Measurements from ENCODE around the gene PRR7.

DNA sequence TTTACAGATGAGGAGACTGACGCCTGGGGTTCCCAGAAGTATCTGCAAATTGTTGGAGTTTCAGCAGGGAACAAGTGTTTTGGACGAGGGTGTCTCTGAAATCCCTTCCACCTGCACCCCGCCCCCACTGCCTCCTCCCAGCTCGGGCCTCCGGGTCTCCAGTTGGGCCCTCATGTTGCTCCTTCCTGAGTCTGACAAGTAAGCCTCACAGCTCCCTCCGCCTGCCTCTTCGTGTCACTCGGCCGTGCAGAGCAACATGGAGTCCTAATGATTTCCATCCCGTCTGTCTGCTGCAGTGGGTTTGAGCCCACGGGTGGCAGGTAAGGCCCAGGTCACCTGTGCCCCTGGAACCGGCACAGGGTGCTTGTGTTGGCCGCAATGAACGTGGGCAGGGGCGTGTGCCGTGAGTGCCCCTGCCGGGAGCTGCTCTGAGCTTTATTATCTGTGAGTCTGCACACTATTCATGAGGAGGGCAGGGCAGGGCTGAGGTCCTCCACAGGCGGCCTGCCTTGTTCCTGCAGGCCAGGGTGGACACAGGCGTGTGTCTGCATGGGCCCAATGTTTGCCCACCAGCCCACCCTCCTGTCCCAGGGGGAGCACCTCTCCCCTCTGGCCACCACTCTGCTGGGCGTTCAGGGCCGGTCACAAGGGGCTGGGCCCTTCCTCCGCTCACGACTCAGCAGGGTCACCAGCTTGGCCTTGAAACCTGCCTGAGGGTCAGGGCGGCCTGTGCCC lies 56.9 kb downstream of the PRR7 start:
- TF ChIP-seq, protein P1, sequence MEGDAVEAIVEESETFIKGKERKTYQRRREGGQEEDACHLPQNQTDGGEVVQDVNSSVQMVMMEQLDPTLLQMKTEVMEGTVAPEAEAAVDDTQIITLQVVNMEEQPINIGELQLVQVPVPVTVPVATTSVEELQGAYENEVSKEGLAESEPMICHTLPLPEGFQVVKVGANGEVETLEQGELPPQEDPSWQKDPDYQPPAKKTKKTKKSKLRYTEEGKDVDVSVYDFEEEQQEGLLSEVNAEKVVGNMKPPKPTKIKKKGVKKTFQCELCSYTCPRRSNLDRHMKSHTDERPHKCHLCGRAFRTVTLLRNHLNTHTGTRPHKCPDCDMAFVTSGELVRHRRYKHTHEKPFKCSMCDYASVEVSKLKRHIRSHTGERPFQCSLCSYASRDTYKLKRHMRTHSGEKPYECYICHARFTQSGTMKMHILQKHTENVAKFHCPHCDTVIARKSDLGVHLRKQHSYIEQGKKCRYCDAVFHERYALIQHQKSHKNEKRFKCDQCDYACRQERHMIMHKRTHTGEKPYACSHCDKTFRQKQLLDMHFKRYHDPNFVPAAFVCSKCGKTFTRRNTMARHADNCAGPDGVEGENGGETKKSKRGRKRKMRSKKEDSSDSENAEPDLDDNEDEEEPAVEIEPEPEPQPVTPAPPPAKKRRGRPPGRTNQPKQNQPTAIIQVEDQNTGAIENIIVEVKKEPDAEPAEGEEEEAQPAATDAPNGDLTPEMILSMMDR (IDR thresholded peaks at IDR 0.05; ENCODE audit: low read depth, low read length, missing input control), result no peak
- no peak for TF ChIP-seq RAD21 (IDR thresholded peaks at IDR 0.05)
- TF ChIP-seq, protein P2, sequence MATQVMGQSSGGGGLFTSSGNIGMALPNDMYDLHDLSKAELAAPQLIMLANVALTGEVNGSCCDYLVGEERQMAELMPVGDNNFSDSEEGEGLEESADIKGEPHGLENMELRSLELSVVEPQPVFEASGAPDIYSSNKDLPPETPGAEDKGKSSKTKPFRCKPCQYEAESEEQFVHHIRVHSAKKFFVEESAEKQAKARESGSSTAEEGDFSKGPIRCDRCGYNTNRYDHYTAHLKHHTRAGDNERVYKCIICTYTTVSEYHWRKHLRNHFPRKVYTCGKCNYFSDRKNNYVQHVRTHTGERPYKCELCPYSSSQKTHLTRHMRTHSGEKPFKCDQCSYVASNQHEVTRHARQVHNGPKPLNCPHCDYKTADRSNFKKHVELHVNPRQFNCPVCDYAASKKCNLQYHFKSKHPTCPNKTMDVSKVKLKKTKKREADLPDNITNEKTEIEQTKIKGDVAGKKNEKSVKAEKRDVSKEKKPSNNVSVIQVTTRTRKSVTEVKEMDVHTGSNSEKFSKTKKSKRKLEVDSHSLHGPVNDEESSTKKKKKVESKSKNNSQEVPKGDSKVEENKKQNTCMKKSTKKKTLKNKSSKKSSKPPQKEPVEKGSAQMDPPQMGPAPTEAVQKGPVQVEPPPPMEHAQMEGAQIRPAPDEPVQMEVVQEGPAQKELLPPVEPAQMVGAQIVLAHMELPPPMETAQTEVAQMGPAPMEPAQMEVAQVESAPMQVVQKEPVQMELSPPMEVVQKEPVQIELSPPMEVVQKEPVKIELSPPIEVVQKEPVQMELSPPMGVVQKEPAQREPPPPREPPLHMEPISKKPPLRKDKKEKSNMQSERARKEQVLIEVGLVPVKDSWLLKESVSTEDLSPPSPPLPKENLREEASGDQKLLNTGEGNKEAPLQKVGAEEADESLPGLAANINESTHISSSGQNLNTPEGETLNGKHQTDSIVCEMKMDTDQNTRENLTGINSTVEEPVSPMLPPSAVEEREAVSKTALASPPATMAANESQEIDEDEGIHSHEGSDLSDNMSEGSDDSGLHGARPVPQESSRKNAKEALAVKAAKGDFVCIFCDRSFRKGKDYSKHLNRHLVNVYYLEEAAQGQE (IDR thresholded peaks at IDR 0.05), result no peak
- no peak for TF ChIP-seq GABPA (IDR thresholded peaks at IDR 0.05 in 1 of 2, conservative IDR thresholded peaks at IDR 0.05 in 1 of 2)
- TF ChIP-seq TAF1 (conservative IDR thresholded peaks at IDR 0.05), result no peak
- TF ChIP-seq JUND (IDR thresholded peaks at IDR 0.05), result no peak
- TF ChIP-seq, protein P3, sequence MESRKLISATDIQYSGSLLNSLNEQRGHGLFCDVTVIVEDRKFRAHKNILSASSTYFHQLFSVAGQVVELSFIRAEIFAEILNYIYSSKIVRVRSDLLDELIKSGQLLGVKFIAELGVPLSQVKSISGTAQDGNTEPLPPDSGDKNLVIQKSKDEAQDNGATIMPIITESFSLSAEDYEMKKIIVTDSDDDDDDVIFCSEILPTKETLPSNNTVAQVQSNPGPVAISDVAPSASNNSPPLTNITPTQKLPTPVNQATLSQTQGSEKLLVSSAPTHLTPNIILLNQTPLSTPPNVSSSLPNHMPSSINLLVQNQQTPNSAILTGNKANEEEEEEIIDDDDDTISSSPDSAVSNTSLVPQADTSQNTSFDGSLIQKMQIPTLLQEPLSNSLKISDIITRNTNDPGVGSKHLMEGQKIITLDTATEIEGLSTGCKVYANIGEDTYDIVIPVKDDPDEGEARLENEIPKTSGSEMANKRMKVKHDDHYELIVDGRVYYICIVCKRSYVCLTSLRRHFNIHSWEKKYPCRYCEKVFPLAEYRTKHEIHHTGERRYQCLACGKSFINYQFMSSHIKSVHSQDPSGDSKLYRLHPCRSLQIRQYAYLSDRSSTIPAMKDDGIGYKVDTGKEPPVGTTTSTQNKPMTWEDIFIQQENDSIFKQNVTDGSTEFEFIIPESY (IDR thresholded peaks at IDR 0.05), result no peak
- no peak for TF ChIP-seq RXRA (IDR thresholded peaks at IDR 0.05)

Measured in liver (tissue), 3 donors.